ENCODE results near the gene ESR2.

The ESR2 gene

DNA sequence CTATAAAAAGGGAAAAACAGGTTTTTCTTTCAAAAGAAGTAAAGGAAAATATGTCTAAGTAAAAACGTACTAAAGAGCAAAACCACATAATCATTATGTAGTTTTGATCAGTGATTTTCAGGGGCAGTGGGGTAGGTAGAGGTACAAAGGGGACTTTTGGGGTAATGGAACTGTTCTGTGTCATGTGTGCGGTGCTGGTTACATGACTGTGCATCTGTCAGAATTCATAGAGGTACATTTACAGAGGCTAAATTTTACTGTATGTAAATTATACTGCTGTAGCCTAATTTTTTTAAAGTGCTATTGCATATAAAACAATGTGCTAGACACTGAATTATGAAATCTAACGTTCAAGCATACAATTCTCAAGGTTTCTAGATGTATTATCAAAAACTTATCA is 2.0 kb downstream of the ESR2 start:
- TF ChIP-seq CTCF (IDR thresholded peaks at IDR 0.05; ENCODE audit: low read depth, low read length), result no peak
- no peak overlapping the region for H3K4me3 ChIP-seq (ENCODE audit: low read depth, low read length)

DNA sequence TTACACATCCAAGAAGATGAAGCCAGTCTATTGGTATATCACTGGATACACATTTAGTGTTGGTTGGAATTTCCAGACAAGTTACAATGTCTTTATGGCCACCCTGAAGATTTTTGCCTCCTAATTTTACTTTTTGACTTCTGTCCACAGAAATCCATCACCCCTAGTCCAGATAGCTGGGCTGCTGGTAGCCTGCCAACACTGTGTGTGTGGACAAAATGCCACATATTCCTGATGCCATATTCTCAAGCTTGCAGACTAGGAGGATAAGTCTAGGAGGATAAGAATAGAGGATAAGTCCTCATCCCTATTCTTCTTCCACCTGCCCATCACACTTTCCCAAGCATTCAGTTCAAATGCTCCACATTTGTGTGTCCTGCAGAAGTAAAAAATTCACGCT is 4.6 kb downstream of the ESR2 start:
- TF ChIP-seq CTCF (IDR thresholded peaks at IDR 0.05; ENCODE audit: low read depth, low read length), result no peak
- H3K4me3 ChIP-seq (ENCODE audit: low read depth, low read length), result no peak overlapping the region

- no peak for TF ChIP-seq CTCF (IDR thresholded peaks at IDR 0.05; ENCODE audit: low read depth, low read length)
- no peak overlapping the region for H3K4me3 ChIP-seq (ENCODE audit: low read depth, low read length)
These were observed 12.4 kb downstream of the ESR2 start for GRCh38 chr14:64281805-64282204.

DNA sequence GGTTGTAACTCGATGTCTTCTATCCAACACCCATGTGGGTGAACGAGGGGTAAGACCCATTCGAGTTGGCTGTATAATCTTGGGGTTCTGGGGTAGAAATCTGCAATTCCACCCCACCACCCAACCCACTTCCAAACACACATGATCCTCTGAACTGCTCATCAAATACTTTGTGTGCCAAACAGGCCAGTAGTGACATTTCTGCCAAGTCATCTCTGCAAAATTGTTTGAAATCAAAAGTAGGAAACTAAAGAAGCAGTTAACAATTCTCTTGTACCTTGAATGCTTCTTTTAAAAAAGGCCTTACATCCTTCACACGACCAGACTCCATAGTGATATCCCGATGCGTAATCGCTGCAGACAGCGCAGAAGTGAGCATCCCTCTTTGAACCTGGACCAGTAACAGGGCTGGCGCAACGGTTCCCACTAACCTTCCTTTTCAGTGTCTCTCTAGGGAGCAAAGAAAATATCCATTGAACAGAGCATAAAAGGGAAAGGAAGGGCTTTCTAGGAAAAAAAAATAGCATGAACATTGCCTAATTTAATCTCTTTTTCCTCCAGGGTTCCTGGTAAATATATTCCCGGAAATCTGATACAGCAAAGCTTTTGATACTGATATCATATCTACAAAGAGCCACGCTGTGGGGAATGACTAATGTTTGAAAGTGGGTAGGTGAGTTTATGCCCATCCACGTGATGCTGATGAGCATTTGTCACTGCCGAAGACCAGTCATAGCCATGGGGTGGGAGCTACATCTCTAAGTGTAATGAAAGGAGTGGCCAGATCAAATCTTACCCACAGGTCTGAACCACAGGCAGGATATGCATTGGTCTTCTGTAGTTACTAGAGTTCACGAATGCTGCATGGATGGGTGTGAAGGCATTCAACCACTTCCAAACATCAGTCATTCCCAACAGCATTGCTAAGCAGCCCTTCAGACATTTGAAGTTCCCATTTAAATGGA is 14.2 kb downstream of the ESR2 start:
- no peak for TF ChIP-seq CTCF (IDR thresholded peaks at IDR 0.05; ENCODE audit: low read depth, low read length)
- H3K4me3 ChIP-seq (ENCODE audit: low read depth, low read length), result no peak overlapping the region

- no peak for TF ChIP-seq CTCF (IDR thresholded peaks at IDR 0.05; ENCODE audit: low read depth, low read length)
These were observed 15.7 kb downstream of the ESR2 start for GRCh38 chr14:64278458-64278857.

DNA sequence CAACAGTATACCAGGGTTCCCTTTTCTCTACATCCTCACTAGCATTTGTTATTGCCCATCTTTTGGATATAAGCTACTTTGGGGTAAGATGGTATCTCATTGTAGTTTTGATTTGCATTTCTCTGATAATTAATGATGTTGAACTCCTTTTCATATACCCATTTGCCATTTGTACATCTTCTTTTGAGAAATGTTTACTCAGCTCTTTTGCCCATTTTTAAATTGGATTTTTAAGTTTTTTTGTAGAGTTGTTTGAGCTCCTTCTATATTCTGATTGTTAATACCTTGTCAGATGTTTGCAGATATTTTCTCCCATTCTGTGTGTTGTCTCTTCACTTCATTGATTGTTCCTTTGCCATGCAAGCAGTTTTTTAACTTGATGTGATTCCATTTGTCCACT is 22.2 kb downstream of the ESR2 start:
- H3K4me3 ChIP-seq (ENCODE audit: low read depth, low read length), result no peak overlapping the region
- no peak for TF ChIP-seq CTCF (IDR thresholded peaks at IDR 0.05; ENCODE audit: low read depth, low read length)

More at GRCh38 chr14:64278458-64278857, 15.7 kb downstream of the ESR2 start:
- H3K4me3 ChIP-seq (ENCODE audit: low read depth, low read length), result no peak overlapping the region

GRCh38 chr14:64266239-64266638 is 27.9 kb downstream of the ESR2 start:
- no peak overlapping the region for H3K4me3 ChIP-seq (ENCODE audit: low read depth, low read length)
- no peak for TF ChIP-seq CTCF (IDR thresholded peaks at IDR 0.05; ENCODE audit: low read depth, low read length)

Measured in WI38 (cell line).